Fibroblast of the aortic adventitia (primary cell): ENCODE data around the gene MDN1. TPM values are rescaled to one million over a fixed set of nuclear protein-coding genes. Genes with fewer than 3 reads are reported as not detected.

Experiments
- DNase-seq: peaks from one replicate; pipeline ENCODE4 v3.0.0-alpha.2; 2010; ENCODE audit warnings: low read depth
- H3K4me3 ChIP-seq: 2 replicates; pipeline ENCODE4 v1.5.1; 2011; ENCODE audit warnings: low read depth, mild to moderate bottlenecking, control low read depth, low read length, moderate library complexity
- CTCF ChIP-seq: IDR thresholded peaks from 2 replicates; pipeline ENCODE4 v1.5.1; 2011; ENCODE audit warnings: mild to moderate bottlenecking, low read length, control low read depth, inconsistent platforms; ENCODE audit not compliant: insufficient read depth
- total RNA-seq: library from RNA; depleted of rRNA; stranded (reverse); fragments of >200 nt; gene quantifications from 2 replicates; pipeline ENCODE4 v1.2.3, GENCODE V29; 2012; ENCODE audit warnings: low replicate concordance

The MDN1 gene
- total RNA-seq, 1 donor, result 29.0 TPM

DNA sequence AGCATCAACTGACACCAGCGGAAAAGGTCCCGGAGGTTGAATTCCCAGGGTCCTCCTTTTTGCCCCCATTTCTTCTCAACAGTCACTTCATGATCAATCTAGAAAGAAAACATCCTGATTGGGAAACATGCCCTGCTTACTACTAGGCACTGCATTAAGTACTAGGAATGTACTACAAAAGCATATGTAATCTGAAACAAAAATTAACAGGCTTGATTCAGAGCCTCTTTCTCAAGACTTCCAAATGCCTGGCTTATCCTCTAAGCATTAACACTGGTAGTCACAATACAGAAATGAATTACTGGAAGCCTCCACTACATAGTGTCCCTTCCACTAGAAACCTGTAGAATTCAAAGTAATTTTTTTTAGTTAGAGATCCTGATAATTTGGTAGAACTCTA is 96.5 kb downstream of the MDN1 start:
- no peak overlapping the region for H3K4me3 ChIP-seq
- no peak for DNase-seq
- no peak for TF ChIP-seq CTCF

GRCh38 chr6:89716532-89716931 is 103.1 kb downstream of the MDN1 start:
- TF ChIP-seq CTCF, result no peak
- DNase-seq, result no peak
- H3K4me3 ChIP-seq, result no peak overlapping the region

DNA sequence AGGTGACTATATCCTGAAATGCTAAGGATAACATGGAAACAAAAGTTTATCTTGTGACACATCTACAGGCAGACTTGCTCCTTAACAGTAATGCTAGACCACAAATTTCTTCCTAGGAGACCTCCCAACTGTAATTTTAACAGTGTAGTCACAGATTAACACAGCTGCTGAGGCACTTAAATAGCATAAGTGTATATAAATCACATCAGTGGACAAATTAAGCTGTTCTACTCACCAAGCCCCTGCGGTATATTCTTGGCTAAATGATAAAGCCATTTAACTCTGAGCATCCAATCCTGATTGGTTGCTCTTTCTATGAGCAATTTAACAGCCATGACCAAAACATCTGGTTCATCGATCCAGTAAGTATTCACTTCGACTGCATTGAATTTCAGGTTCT is 107.8 kb downstream of the MDN1 start:
- TF ChIP-seq CTCF, result no peak
- no peak overlapping the region for H3K4me3 ChIP-seq
- no peak for DNase-seq

- TF ChIP-seq CTCF, result no peak
- no peak for DNase-seq
- no peak overlapping the region for H3K4me3 ChIP-seq
Observed at GRCh38 chr6:89708316-89708715, 111.3 kb downstream of the MDN1 start.

GRCh38 chr6:89707766-89708165 is 111.8 kb downstream of the MDN1 start:
- DNase-seq, result no peak
- no peak overlapping the region for H3K4me3 ChIP-seq
- no peak for TF ChIP-seq CTCF

DNA sequence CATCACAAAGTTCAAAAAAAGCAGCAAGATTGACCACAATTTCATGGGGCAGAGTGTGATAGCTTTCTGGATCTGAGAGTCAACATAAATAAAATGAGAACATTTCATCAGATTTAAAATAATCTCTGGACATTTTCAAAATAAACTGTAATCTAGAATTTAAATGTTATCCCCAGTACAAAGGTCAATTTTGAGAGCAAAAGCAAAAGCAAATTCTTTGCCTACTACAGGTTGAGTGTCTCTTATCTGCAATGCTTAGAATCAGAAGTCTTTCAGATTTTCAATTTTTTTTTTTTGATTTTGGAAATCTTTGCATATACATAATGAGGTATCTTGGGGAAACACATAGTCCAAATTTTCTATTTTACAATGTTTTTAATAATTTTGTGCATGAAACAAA is 113.5 kb downstream of the MDN1 start:
- no peak for TF ChIP-seq CTCF
- H3K4me3 ChIP-seq, result no peak overlapping the region
- DNase-seq, result no peak

DNA sequence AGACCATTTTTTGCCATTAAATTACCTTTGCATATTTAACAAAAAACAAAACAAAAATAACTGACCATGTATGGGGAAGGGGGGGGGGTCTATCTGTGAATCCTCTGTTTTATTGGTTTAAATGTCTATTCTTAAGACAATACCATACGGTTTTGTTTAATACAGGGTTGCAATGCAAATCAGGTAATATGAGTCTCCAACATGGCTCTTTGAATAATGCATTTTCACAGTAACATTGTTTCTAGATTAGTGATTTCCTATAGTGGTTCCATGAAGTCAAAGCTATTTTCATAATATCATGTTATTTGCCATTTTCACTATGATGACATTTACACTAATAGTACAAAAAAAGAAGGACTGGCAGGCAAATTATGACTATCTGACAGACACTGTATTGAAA is 116.3 kb downstream of the MDN1 start:
- no peak for DNase-seq
- no peak overlapping the region for H3K4me3 ChIP-seq
- no peak for TF ChIP-seq CTCF
